Measurements from ENCODE around the gene LIMD2.

DNA sequence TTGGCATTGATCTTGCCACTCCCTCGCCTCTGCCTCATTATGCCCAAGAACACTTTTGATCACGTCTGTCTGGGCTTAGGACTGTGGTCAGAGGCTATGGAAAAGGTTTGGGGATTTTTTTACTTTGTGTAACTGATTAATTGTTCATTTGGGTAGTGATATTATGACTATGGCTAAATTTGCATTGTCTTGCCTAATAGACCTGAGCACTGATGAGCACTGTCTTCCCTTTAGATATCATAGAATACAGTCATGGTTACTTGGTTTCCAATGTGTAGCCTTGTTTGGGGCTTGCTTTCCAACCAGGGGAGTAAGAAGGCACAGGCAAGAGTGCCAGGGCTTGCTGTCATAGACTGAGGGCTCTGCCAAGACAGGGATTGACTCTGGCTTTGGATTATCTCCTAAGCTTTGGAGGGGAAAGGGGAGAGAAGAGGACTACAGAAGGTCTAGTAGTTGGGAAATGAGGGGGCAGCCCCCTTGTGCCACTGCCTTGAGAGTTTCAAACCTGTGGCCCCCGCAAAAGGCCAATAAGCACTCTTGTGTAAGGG, 13.7 kb downstream of the LIMD2 start:
- TF ChIP-seq, protein P1, sequence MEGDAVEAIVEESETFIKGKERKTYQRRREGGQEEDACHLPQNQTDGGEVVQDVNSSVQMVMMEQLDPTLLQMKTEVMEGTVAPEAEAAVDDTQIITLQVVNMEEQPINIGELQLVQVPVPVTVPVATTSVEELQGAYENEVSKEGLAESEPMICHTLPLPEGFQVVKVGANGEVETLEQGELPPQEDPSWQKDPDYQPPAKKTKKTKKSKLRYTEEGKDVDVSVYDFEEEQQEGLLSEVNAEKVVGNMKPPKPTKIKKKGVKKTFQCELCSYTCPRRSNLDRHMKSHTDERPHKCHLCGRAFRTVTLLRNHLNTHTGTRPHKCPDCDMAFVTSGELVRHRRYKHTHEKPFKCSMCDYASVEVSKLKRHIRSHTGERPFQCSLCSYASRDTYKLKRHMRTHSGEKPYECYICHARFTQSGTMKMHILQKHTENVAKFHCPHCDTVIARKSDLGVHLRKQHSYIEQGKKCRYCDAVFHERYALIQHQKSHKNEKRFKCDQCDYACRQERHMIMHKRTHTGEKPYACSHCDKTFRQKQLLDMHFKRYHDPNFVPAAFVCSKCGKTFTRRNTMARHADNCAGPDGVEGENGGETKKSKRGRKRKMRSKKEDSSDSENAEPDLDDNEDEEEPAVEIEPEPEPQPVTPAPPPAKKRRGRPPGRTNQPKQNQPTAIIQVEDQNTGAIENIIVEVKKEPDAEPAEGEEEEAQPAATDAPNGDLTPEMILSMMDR (conservative IDR thresholded peaks at IDR 0.05; ENCODE audit: low read depth, low read length) = no peak
- no peak for TF ChIP-seq EZH2 (IDR thresholded peaks at IDR 0.05; ENCODE audit: borderline replicate concordance, low read depth, low read length, poor library complexity, severe bottlenecking)

Measured in A673 (cell line).